CD4-positive, alpha-beta T cell (primary cell): Measurements from ENCODE around the gene TLE6. TPM values are rescaled to one million over a fixed set of nuclear protein-coding genes. Genes with fewer than 3 reads are reported as not detected.

Source experiments
- ATAC-seq: fragments of 200-7000 bp; cut with Tn5 transposase; one replicate; pipeline ENCODE4 v1.10.0; 2022; ENCODE audit warnings: mild to moderate bottlenecking; ENCODE audit not compliant: poor library complexity
- CTCF ChIA-PET: fragments of 350-600 bp; sonication (Branson Sonifier 250); formaldehyde crosslinking; loops from one replicate; lab custom pipeline; 2021; ENCODE audit warnings: antibody characterized with exemption, inconsistent platforms; lab: Charles Lee
- POLR2A ChIA-PET: fragments of 350-600 bp; sonication (Branson Sonifier 250); formaldehyde crosslinking; loops from one replicate; lab custom pipeline; 2021; ENCODE audit warnings: antibody characterized with exemption, inconsistent platforms; lab: Charles Lee
- DNase-seq, 14 experiments: peaks; one replicate each; pipeline ENCODE4 v3.0.0-alpha.2; 2013 to 2020; ENCODE audit warnings: mixed read lengths in 2 of 14
- H3K27ac ChIP-seq, 2 donors: one replicate each; pipeline versions ENCODE4 v1.5.1 to v1.7.0; 2013; ENCODE audit warnings: low read length in 2 of 2, low read depth in 1 of 2, mild to moderate bottlenecking in 1 of 2
- H3K27me3 ChIP-seq, 2 experiments: 1 replicate in 1 of 2; 2 replicates in 1 of 2; pipeline versions ENCODE4 v1.6.1 to v1.7.0; 2013; ENCODE audit warnings: low read length in 2 of 2, control low read depth in 1 of 2, mild to moderate bottlenecking in 1 of 2, moderate library complexity in 1 of 2; ENCODE audit not compliant: insufficient read depth in 2 of 2, control insufficient read depth in 1 of 2
- H3K36me3 ChIP-seq: one replicate; pipeline ENCODE4 v1.6.1; 2013; ENCODE audit warnings: low read length, control low read depth; ENCODE audit not compliant: insufficient read depth
- H3K4me1 ChIP-seq: one replicate; pipeline ENCODE4 v1.6.1; 2013; ENCODE audit warnings: low read length, control low read depth; ENCODE audit not compliant: insufficient read depth
- H3K4me3 ChIP-seq: one replicate; pipeline ENCODE4 v1.5.1; 2013; ENCODE audit warnings: mild to moderate bottlenecking, low read length, moderate library complexity
- H3K9me3 ChIP-seq, 2 experiments: 1 replicate in 1 of 2; 2 replicates in 1 of 2; pipeline versions ENCODE4 v1.6.1 to v1.7.0; 2013; ENCODE audit warnings: low read length in 2 of 2, mild to moderate bottlenecking in 2 of 2, control low read depth in 1 of 2, moderate library complexity in 1 of 2; ENCODE audit not compliant: control insufficient read depth in 1 of 2, insufficient read depth in 1 of 2
- H3K27ac Mint-ChIP-seq: one replicate; pipeline ENCODE4 v1.8.0; 2020; ENCODE audit warnings: mixed read lengths
- H3K27me3 Mint-ChIP-seq: one replicate; pipeline ENCODE4 v1.8.0; 2021; ENCODE audit warnings: mixed read lengths
- H3K36me3 Mint-ChIP-seq: one replicate; pipeline ENCODE4 v1.8.0; 2021; ENCODE audit warnings: low read depth, mixed read lengths
- H3K4me1 Mint-ChIP-seq: one replicate; pipeline ENCODE4 v1.8.0; 2021; ENCODE audit warnings: low read depth, mixed read lengths
- H3K4me3 Mint-ChIP-seq: one replicate; pipeline ENCODE4 v1.8.0; 2020; ENCODE audit warnings: mild to moderate bottlenecking, mixed read lengths
- H3K9me3 Mint-ChIP-seq: one replicate; pipeline ENCODE4 v1.8.0; 2020; ENCODE audit warnings: mixed read lengths
- intact Hi-C, 2 experiments: fragments of 100-400 bp; cut with DNase I in 1 of 2; cut with micrococcal nuclease in 1 of 2; formaldehyde crosslinking; loops; one replicate each; pipeline versions ENCODE4 v1.15.1 to v1.9.0; 2023 to 2025; cut with DNase I, micrococcal nuclease
- total RNA-seq, 174 experiments: library from RNA in 2 of 174; stranded (reverse) in 2 of 174; gene quantifications; one replicate each; pipeline ENCODE4 v1.2.3 and lab custom pipeline; 2021 to 2026
- TF ChIP-seq, protein P1 (sequence below): fragments of 200-600 bp; IDR thresholded peaks from one replicate; pipeline ENCODE4 v1.8.0; 2022; ENCODE audit warnings: antibody characterized with exemption, mild to moderate bottlenecking

TLE6 gene
- total RNA-seq, 2 experiments from 2014 or later = not detected

DNA sequence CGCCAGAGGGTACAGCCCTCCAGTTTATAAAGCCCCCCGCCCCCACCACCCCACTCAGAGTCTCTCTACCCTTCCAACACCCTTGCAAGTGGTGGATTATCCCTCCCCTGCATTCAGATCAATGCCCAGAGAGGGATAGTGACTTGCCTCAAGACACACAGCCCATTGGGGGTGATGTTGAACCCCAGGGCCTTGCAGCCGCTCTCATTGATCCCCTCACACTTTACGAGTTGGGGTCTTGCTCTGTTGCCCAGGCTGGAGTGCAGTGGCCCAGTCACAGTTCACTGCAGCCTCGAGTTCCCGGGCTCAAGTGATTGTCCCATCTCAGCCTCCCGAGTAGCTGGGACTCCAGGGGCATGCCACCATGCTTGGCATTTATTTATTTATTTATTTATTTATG is 40.6 kb downstream of the TLE6 start:
- no peak overlapping the region for H3K4me3 ChIP-seq
- H3K4me3 Mint-ChIP-seq = no peak overlapping the region
- CTCF ChIA-PET = no interaction called here
- H3K9me3 ChIP-seq = no peaks in the 10 kb centered on the region
- no peak overlapping the region for H3K27ac Mint-ChIP-seq
- TF ChIP-seq, protein P1, sequence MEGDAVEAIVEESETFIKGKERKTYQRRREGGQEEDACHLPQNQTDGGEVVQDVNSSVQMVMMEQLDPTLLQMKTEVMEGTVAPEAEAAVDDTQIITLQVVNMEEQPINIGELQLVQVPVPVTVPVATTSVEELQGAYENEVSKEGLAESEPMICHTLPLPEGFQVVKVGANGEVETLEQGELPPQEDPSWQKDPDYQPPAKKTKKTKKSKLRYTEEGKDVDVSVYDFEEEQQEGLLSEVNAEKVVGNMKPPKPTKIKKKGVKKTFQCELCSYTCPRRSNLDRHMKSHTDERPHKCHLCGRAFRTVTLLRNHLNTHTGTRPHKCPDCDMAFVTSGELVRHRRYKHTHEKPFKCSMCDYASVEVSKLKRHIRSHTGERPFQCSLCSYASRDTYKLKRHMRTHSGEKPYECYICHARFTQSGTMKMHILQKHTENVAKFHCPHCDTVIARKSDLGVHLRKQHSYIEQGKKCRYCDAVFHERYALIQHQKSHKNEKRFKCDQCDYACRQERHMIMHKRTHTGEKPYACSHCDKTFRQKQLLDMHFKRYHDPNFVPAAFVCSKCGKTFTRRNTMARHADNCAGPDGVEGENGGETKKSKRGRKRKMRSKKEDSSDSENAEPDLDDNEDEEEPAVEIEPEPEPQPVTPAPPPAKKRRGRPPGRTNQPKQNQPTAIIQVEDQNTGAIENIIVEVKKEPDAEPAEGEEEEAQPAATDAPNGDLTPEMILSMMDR = no peak
- no peaks in the 10 kb centered on the region for H3K9me3 Mint-ChIP-seq
- no peaks in the 10 kb centered on the region for H3K4me1 Mint-ChIP-seq
- intact Hi-C loops = no loop called here
- peaks cover 10% of the 10 kb centered on the region for H3K36me3 ChIP-seq
- H3K27me3 ChIP-seq = no peaks in the 10 kb centered on the region
- POLR2A ChIA-PET = no interaction called here
- no peak for DNase-seq
- H3K4me1 ChIP-seq = no peaks in the 10 kb centered on the region
- H3K27ac ChIP-seq = no peak overlapping the region
- no peak for ATAC-seq
- H3K27me3 Mint-ChIP-seq = no peaks in the 10 kb centered on the region
- peaks cover 10% of the 10 kb centered on the region for H3K36me3 Mint-ChIP-seq

DNA sequence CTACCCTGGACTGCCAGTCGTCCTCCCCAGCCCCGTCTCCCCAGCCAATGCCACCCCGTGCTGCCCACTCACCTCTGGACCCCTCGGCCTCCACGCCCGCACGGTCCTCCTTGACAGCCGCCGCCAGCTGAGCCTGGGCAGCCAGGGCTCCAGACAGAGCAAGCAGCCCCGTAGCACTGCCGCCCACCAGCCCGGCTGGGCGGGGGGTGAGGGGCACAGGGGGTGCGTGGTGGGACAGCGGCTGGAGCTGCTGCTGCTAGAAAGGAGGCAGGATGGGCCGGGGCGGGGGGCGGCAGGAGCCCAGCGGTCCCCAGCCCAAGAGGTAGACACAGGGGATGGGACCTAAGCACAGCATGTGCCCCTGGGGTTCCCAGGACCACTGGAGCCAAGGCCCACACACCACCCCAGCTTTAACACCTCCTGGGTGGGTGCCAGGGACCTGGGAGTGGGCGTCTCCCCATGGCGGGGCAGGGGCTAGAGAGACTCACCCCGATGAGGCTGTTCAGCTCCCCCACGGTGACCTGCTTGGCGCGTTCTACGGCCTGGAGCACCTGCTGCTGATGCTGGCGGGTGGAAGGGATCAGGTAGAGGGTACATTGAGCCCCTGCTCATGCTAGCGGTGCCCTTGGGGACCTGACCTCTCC is 42.0 kb downstream of the TLE6 start:
- peaks cover under 1% of the 10 kb centered on the region for H3K4me1 ChIP-seq
- TF ChIP-seq, protein P1 = no peak
- H3K36me3 ChIP-seq = peaks cover 10% of the 10 kb centered on the region
- Mint-ChIP-seq H3K4me1 (peaks cover 1% of the 10 kb centered on the region), H3K9me3 (no peaks in the 10 kb centered on the region), H3K36me3 (peaks cover 3% of the 10 kb centered on the region), H3K27ac (no peak overlapping the region), H3K27me3 (no peaks in the 10 kb centered on the region), H3K4me3 (no peak overlapping the region)
- CTCF ChIA-PET = no interaction called here
- H3K27ac ChIP-seq = no peak overlapping the region
- intact Hi-C loops = no loop called here
- no peak overlapping the region for H3K4me3 ChIP-seq
- no peaks in the 10 kb centered on the region for H3K27me3 ChIP-seq
- no peak for DNase-seq
- ATAC-seq = no peak
- POLR2A ChIA-PET = no interaction called here
- H3K9me3 ChIP-seq = no peaks in the 10 kb centered on the region

DNA sequence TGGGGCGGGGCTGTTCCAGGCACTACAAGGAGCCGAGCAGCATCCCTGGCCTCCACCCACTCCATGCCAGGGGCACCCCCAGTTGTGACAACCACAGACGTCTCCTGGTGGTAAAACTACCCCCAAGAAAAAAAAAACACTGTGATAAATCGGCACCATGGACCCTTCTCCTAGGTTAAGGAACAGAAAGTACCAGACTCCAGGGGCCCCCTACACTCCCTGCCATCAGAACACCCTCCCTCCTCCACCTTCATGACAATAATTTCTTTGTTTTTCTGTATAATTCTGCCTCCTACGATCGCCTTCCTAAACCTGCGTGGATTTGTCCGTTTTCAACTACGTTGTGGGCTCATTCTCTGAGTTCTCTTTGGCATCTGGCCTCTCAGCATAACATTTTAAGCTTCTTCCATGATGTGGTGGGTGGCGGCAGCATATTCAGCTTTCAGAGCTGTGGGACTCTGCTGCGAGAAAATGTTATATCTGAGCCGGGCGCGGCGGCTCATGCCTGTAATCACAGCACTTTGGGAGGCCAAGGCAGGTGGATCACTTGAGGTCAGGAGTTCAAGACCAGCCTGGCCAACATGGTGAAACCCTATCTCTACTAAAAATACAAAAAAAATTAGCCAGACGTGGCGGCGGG is 43.1 kb downstream of the TLE6 start:
- H3K27me3 Mint-ChIP-seq = no peaks in the 10 kb centered on the region
- H3K36me3 Mint-ChIP-seq = no peaks in the 10 kb centered on the region
- Histone ChIP-seq H3K36me3 (peaks cover 2% of the 10 kb centered on the region), H3K27ac (no peak overlapping the region), H3K4me3 (no peak overlapping the region), H3K27me3 (no peaks in the 10 kb centered on the region), H3K4me1 (peaks cover 12% of the 10 kb centered on the region), H3K9me3 (no peaks in the 10 kb centered on the region)
- H3K9me3 Mint-ChIP-seq = no peaks in the 10 kb centered on the region
- peaks cover 12% of the 10 kb centered on the region for H3K4me1 Mint-ChIP-seq
- CTCF ChIA-PET = no interaction called here
- TF ChIP-seq, protein P1 = no peak
- no peak for ATAC-seq
- intact Hi-C loops = no loop called here
- H3K27ac Mint-ChIP-seq = no peak overlapping the region
- DNase-seq = no peak
- no peak overlapping the region for H3K4me3 Mint-ChIP-seq
- POLR2A ChIA-PET = no interaction called here
